Dendritic cell treated with granulocyte-macrophage colony-stimulating factor and Interleukin-4, amounts not matched to agents 40 ng/mL and 50 ng/mL, for 4 days (primary cell): ENCODE results near the gene RELN.

Experiments used
- H3K27ac Mint-ChIP-seq: one replicate; pipeline ENCODE4 v1.8.0; 2022; ENCODE audit warnings: mild to moderate bottlenecking, mixed read lengths
- H3K27me3 Mint-ChIP-seq: one replicate; pipeline ENCODE4 v1.8.0; 2022; ENCODE audit warnings: mild to moderate bottlenecking, mixed read lengths
- H3K36me3 Mint-ChIP-seq: one replicate; pipeline ENCODE4 v1.8.0; 2022; ENCODE audit warnings: low read depth, mixed read lengths
- H3K4me1 Mint-ChIP-seq: one replicate; pipeline ENCODE4 v1.8.0; 2022; ENCODE audit warnings: low read depth, mixed read lengths
- H3K4me3 Mint-ChIP-seq: one replicate; pipeline ENCODE4 v1.8.0; 2022; ENCODE audit warnings: mild to moderate bottlenecking, moderate library complexity, mixed read lengths
- H3K9me3 Mint-ChIP-seq: one replicate; pipeline ENCODE4 v1.8.0; 2022; ENCODE audit warnings: mixed read lengths
- intact Hi-C: fragments of 100-400 bp; cut with micrococcal nuclease; formaldehyde crosslinking; loops from one replicate; pipeline ENCODE4 v1.15.0; 2022

RELN gene

GRCh38 chr7:103598326-103598905 is 391.0 kb downstream of the RELN start:
- intact Hi-C loops = no loop called here
- Mint-ChIP-seq H3K36me3 (no peaks in the 10 kb centered on the region), H3K27me3 (peaks cover 2% of the 10 kb centered on the region), H3K27ac (no peak overlapping the region), H3K4me1 (no peaks in the 10 kb centered on the region), H3K9me3 (no peaks in the 10 kb centered on the region), H3K4me3 (no peak overlapping the region)

- Mint-ChIP-seq H3K4me3 (no peak overlapping the region), H3K27me3 (peaks cover 2% of the 10 kb centered on the region), H3K4me1 (no peaks in the 10 kb centered on the region), H3K27ac (no peak overlapping the region), H3K36me3 (no peaks in the 10 kb centered on the region), H3K9me3 (no peaks in the 10 kb centered on the region)
- intact Hi-C loops = no loop called here
These were observed 391.9 kb downstream of the RELN start for GRCh38 chr7:103597606-103598005.

GRCh38 chr7:103594186-103594585 is 395.3 kb downstream of the RELN start:
- H3K27ac Mint-ChIP-seq = no peak overlapping the region
- H3K27me3 Mint-ChIP-seq = no peaks in the 10 kb centered on the region
- intact Hi-C loops = no loop called here
- H3K4me3 Mint-ChIP-seq = no peak overlapping the region
- H3K4me1 Mint-ChIP-seq = no peaks in the 10 kb centered on the region
- no peaks in the 10 kb centered on the region for H3K9me3 Mint-ChIP-seq
- H3K36me3 Mint-ChIP-seq = no peaks in the 10 kb centered on the region

GRCh38 chr7:103593691-103594090 is 395.8 kb downstream of the RELN start:
- Mint-ChIP-seq H3K36me3 (no peaks in the 10 kb centered on the region), H3K27me3 (no peaks in the 10 kb centered on the region), H3K4me3 (no peak overlapping the region)

GRCh38 chr7:103592844-103593243 is 396.6 kb downstream of the RELN start:
- Mint-ChIP-seq H3K36me3 (no peaks in the 10 kb centered on the region), H3K4me1 (no peaks in the 10 kb centered on the region), H3K9me3 (no peaks in the 10 kb centered on the region), H3K4me3 (no peak overlapping the region), H3K27me3 (no peaks in the 10 kb centered on the region), H3K27ac (no peak overlapping the region)
- intact Hi-C loops = no loop called here

More at GRCh38 chr7:103593691-103594090, 395.8 kb downstream of the RELN start:
- no peak overlapping the region for H3K27ac Mint-ChIP-seq
- intact Hi-C loops = no loop called here
- no peaks in the 10 kb centered on the region for H3K9me3 Mint-ChIP-seq
- H3K4me1 Mint-ChIP-seq = no peaks in the 10 kb centered on the region

- Mint-ChIP-seq H3K4me3 (no peak overlapping the region), H3K4me1 (no peaks in the 10 kb centered on the region), H3K9me3 (no peaks in the 10 kb centered on the region), H3K36me3 (no peaks in the 10 kb centered on the region), H3K27ac (no peak overlapping the region), H3K27me3 (no peaks in the 10 kb centered on the region)
- intact Hi-C loops = no loop called here
These were observed 397.3 kb downstream of the RELN start for GRCh38 chr7:103592187-103592586.

GRCh38 chr7:103580031-103580430 is 409.4 kb downstream of the RELN start:
- H3K27ac Mint-ChIP-seq = no peak overlapping the region
- no peak overlapping the region for H3K4me3 Mint-ChIP-seq
- H3K36me3 Mint-ChIP-seq = no peaks in the 10 kb centered on the region
- peaks cover 2% of the 10 kb centered on the region for H3K27me3 Mint-ChIP-seq
- H3K4me1 Mint-ChIP-seq = no peaks in the 10 kb centered on the region
- intact Hi-C loops = no loop called here
- no peaks in the 10 kb centered on the region for H3K9me3 Mint-ChIP-seq

GRCh38 chr7:103577059-103577458 is 412.4 kb downstream of the RELN start:
- no peaks in the 10 kb centered on the region for H3K4me1 Mint-ChIP-seq
- no peaks in the 10 kb centered on the region for H3K36me3 Mint-ChIP-seq
- no peak overlapping the region for H3K27ac Mint-ChIP-seq
- H3K9me3 Mint-ChIP-seq = no peaks in the 10 kb centered on the region
- intact Hi-C loops = loop anchor here (10.0 kb wide), 1 partner anchor 688 kb away; no protein-coding TSS in a partner anchor
- H3K27me3 Mint-ChIP-seq = peaks cover 2% of the 10 kb centered on the region
- H3K4me3 Mint-ChIP-seq = no peak overlapping the region

GRCh38 chr7:103576641-103577040 is 412.8 kb downstream of the RELN start:
- H3K27me3 Mint-ChIP-seq = peaks cover 2% of the 10 kb centered on the region
- H3K4me1 Mint-ChIP-seq = no peaks in the 10 kb centered on the region
- intact Hi-C loops = loop anchor here (10.0 kb wide), 1 partner anchor 688 kb away; no protein-coding TSS in a partner anchor

GRCh38 chr7:103574576-103574975 is 414.9 kb downstream of the RELN start:
- Mint-ChIP-seq H3K27ac (no peak overlapping the region), H3K36me3 (no peaks in the 10 kb centered on the region), H3K9me3 (no peaks in the 10 kb centered on the region), H3K4me1 (no peaks in the 10 kb centered on the region), H3K4me3 (no peak overlapping the region), H3K27me3 (peaks cover 4% of the 10 kb centered on the region)
- intact Hi-C loops = loop anchor here (5.0 to 10.0 kb wide), 2 partner anchors 690 to 1343 kb away; no protein-coding TSS in a partner anchor

More at GRCh38 chr7:103576641-103577040, 412.8 kb downstream of the RELN start:
- H3K9me3 Mint-ChIP-seq = no peaks in the 10 kb centered on the region
- H3K4me3 Mint-ChIP-seq = no peak overlapping the region
- H3K27ac Mint-ChIP-seq = no peak overlapping the region
- no peaks in the 10 kb centered on the region for H3K36me3 Mint-ChIP-seq

- Mint-ChIP-seq H3K4me3 (no peak overlapping the region), H3K27ac (no peak overlapping the region), H3K27me3 (peaks cover 2% of the 10 kb centered on the region), H3K9me3 (no peaks in the 10 kb centered on the region), H3K4me1 (no peaks in the 10 kb centered on the region), H3K36me3 (no peaks in the 10 kb centered on the region)
- intact Hi-C loops = loop anchor here (1.0 to 10.0 kb wide), 3 partner anchors 587 to 1344 kb away; no protein-coding TSS in a partner anchor
These were observed 415.9 kb downstream of the RELN start for GRCh38 chr7:103573479-103574058.

GRCh38 chr7:103571586-103571985 is 417.9 kb downstream of the RELN start:
- H3K36me3 Mint-ChIP-seq = no peaks in the 10 kb centered on the region

GRCh38 chr7:103569621-103570305 is 419.7 kb downstream of the RELN start:
- Mint-ChIP-seq H3K36me3 (no peaks in the 10 kb centered on the region), H3K9me3 (no peaks in the 10 kb centered on the region), H3K27ac (no peak overlapping the region), H3K4me3 (no peak overlapping the region), H3K27me3 (peaks cover 2% of the 10 kb centered on the region), H3K4me1 (no peaks in the 10 kb centered on the region)
- intact Hi-C loops = loop anchor here (5.0 to 10.0 kb wide), 2 partner anchors 695 to 1348 kb away; no protein-coding TSS in a partner anchor

More at GRCh38 chr7:103571586-103571985, 417.9 kb downstream of the RELN start:
- Mint-ChIP-seq H3K27ac (no peak overlapping the region), H3K9me3 (no peaks in the 10 kb centered on the region), H3K4me3 (no peak overlapping the region), H3K4me1 (no peaks in the 10 kb centered on the region), H3K27me3 (peaks cover 2% of the 10 kb centered on the region)
- intact Hi-C loops = loop anchor here (5.0 to 10.0 kb wide), 2 partner anchors 693 to 1346 kb away; no protein-coding TSS in a partner anchor

GRCh38 chr7:103564416-103564815 is 425.0 kb downstream of the RELN start:
- no peaks in the 10 kb centered on the region for H3K9me3 Mint-ChIP-seq
- no peak overlapping the region for H3K4me3 Mint-ChIP-seq
- intact Hi-C loops = no loop called here
- no peaks in the 10 kb centered on the region for H3K27me3 Mint-ChIP-seq
- no peaks in the 10 kb centered on the region for H3K4me1 Mint-ChIP-seq
- no peak overlapping the region for H3K27ac Mint-ChIP-seq
- no peaks in the 10 kb centered on the region for H3K36me3 Mint-ChIP-seq
